HG03103 (cell line): ENCODE measurements around the gene TMEM151B.

ENCODE experiments used
- ATAC-seq: cut with Tn5 transposase; IDR thresholded peaks from one replicate; pipeline ENCODE4 v1.9.1; 2021; ENCODE audit warnings: low read depth; ENCODE audit not compliant: unreplicated experiment

TMEM151B gene

DNA sequence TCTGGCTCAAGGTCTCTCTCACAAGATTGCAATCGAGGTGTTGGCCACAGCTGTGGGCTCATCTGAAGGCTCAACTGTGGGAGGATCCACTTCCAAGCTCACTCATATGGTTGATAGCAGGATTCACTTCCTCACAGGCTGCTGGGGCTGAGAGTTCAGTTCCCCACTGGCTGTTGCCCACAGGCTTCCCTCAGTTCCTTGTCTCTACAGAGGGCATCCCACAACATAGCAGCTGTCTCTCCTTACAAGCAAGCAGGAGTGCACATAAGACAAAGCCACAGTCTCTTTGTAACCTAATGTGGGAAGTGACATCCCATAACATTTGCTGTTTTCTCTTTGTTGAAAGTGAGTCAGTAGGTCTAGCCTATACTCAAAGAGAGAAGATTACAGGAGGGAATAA is 86.2 kb downstream of the TMEM151B start:
- ATAC-seq = no peak
